ENCODE results near the gene CDS1. TPM values are rescaled to one million over a fixed set of nuclear protein-coding genes. Genes with fewer than 3 reads are reported as not detected.

Gene CDS1
- total RNA-seq, 4 donors from 2014 or later = 10.7 to 56.4 (median 43.3) TPM

- TF ChIP-seq, protein P1, sequence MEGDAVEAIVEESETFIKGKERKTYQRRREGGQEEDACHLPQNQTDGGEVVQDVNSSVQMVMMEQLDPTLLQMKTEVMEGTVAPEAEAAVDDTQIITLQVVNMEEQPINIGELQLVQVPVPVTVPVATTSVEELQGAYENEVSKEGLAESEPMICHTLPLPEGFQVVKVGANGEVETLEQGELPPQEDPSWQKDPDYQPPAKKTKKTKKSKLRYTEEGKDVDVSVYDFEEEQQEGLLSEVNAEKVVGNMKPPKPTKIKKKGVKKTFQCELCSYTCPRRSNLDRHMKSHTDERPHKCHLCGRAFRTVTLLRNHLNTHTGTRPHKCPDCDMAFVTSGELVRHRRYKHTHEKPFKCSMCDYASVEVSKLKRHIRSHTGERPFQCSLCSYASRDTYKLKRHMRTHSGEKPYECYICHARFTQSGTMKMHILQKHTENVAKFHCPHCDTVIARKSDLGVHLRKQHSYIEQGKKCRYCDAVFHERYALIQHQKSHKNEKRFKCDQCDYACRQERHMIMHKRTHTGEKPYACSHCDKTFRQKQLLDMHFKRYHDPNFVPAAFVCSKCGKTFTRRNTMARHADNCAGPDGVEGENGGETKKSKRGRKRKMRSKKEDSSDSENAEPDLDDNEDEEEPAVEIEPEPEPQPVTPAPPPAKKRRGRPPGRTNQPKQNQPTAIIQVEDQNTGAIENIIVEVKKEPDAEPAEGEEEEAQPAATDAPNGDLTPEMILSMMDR (IDR thresholded peaks at IDR 0.05) = no peak
- TF ChIP-seq POLR2A (IDR thresholded peaks at IDR 0.05) = no peak
- H3K27me3 ChIP-seq = no peaks in the 10 kb centered on the region
- no peaks in the 10 kb centered on the region for H3K4me1 ChIP-seq
- H3K27ac ChIP-seq = no peak overlapping the region
- no peak for DNase-seq
- H3K4me3 ChIP-seq = no peak overlapping the region
- no peaks in the 10 kb centered on the region for H3K9me3 ChIP-seq
- no peaks in the 10 kb centered on the region for H3K36me3 ChIP-seq
Observed at GRCh38 chr4:84574069-84574720, 8.7 kb upstream of the CDS1 start.

GRCh38 chr4:84578540-84579402, 4.2 kb upstream of the CDS1 start:
- Histone ChIP-seq H3K27me3 (no peaks in the 10 kb centered on the region), H3K36me3 (no peaks in the 10 kb centered on the region), H3K9me3 (no peaks in the 10 kb centered on the region), H3K4me1 (peaks cover 0 to 8% (median 3%) of the 10 kb centered on the region in 4 donors), H3K27ac (no peak overlapping the region), H3K4me3 (no peak overlapping the region)
- DNase-seq = peak in 1 of 3 donors; percentile 54
- no peak for TF ChIP-seq POLR2A (IDR thresholded peaks at IDR 0.05)
- TF ChIP-seq, protein P1 (IDR thresholded peaks at IDR 0.05) = peak in 4 of 6 experiments; percentile 40 to 66 (median 58)

DNA sequence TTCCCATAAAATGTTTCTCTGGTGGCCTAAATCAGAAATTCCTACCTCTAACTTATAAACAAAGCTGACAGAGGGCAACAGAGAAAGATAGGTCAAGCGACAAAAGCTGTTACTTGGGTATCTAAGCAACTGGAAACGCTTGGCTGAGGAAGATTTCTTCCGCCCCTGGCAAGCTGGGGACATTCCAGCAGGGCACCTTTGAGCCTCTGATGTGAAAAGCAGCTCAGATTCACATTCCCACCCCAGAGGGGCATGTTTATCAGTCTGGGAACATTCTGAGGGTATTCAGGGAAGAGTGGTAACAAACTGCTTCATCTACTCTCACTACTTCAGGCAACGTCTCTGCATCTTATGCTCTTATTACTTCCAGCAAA, 3.5 kb upstream of the CDS1 start:
- no peak for DNase-seq
- TF ChIP-seq, protein P1 (IDR thresholded peaks at IDR 0.05) = no peak
- TF ChIP-seq POLR2A (IDR thresholded peaks at IDR 0.05) = no peak
- H3K27ac ChIP-seq = no peak overlapping the region

DNA sequence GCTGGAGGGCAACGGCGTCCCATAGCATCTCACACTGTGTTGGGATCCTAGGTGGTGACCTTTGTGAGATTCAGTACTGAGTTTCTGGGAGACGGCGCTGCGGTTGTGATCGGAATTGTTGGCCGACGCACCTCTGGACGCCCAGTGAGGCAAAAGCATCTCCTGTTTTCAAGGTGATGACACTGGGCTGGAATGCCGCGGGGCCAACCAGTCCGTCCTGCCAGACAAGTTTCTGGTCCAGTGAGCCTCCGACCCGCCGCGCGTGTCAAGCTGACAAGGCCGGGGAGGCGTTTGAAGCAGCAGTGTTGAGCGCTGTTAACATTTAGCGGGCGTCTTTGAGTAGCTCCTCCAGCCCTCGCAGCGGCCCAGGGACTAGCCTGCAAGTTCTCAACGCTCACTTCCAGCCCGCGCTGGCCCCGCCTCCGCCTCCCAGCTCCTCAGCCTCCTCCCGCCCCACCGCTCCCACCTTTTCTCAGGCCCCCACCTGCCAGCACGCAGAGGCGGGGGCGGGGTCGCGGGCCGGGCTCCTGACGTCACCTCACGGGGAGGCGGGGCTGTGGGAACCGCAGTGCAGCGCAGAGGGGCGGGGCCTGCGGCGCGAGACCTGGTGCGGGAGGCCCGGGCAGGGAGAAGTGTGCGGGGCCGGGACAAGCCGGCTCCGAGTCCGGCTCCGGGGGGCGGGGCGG, 482 bp upstream of the CDS1 start:
- Histone ChIP-seq H3K4me1 (peaks cover 0 to 8% (median 3%) of the 10 kb centered on the region in 4 donors), H3K27me3 (no peaks in the 10 kb centered on the region), H3K36me3 (no peaks in the 10 kb centered on the region), H3K4me3 (peak overlapping the region; percentile 60 to 85 (median 68)), H3K9me3 (no peaks in the 10 kb centered on the region), H3K27ac (peak overlapping the region; percentile 59 to 94 (median 80))
- TF ChIP-seq, protein P1 (IDR thresholded peaks at IDR 0.05) = peak in 1 of 6 experiments; percentile 11
- TF ChIP-seq POLR2A (IDR thresholded peaks at IDR 0.05) = peak; percentile 60 to 81
- peak; percentile 80 to 99 (median 97) for DNase-seq

More for the DNA sequence above, 3.5 kb upstream of the CDS1 start:
- H3K4me1 ChIP-seq = peaks cover 0 to 8% (median 3%) of the 10 kb centered on the region in 4 donors
- H3K4me3 ChIP-seq = no peak overlapping the region
- H3K36me3 ChIP-seq = no peaks in the 10 kb centered on the region
- no peaks in the 10 kb centered on the region for H3K27me3 ChIP-seq
- H3K9me3 ChIP-seq = no peaks in the 10 kb centered on the region

- Histone ChIP-seq H3K4me3 (peak overlapping the region; percentile 60 to 85 (median 68)), H3K27me3 (no peaks in the 10 kb centered on the region), H3K9me3 (peaks cover 0 to 4% (median 0%) of the 10 kb centered on the region in 4 donors), H3K36me3 (peaks cover 0 to 3% (median 0%) of the 10 kb centered on the region in 3 donors), H3K27ac (peak overlapping the region in 3 of 4 donors; percentile 69 to 94 (median 92)), H3K4me1 (peaks cover 0 to 8% (median 3%) of the 10 kb centered on the region in 4 donors)
- no peak for DNase-seq
- no peak for TF ChIP-seq POLR2A (IDR thresholded peaks at IDR 0.05)
- TF ChIP-seq, protein P1 (IDR thresholded peaks at IDR 0.05) = peak in 3 of 6 experiments; percentile 28 to 47 (median 41)
Observed at GRCh38 chr4:84583876-84584380, 1.0 kb downstream of the CDS1 start.
